ENCODE results near the gene SPATA24. TPM values are rescaled to one million over a fixed set of nuclear protein-coding genes. Genes with fewer than 3 reads are reported as not detected.

Gene SPATA24
- polyA plus RNA-seq, 1 donor from 2014 or later, result 6.7 TPM

DNA sequence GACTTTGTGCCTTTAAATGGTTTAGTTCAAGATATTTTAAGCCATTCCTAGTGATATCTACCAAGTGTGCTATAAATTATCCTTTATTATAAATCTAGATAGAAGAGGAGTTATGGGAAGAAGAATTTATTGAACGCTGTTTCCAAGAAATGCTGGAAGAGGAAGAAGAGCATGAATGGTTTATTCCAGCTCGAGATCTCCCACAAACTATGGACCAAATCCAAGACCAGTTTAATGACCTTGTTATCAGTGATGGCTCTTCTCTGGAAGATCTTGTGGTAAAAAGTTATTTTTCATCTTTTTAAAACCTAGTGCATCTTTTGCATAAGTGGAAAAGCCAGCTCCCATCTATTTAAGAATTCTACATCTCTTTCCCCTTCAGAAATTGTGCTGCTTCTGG, 39.4 kb downstream of the SPATA24 start:
- H3K4me2 ChIP-seq (ENCODE audit: low read length), result no peak overlapping the region
- TF ChIP-seq EZH2 (IDR thresholded peaks at IDR 0.05; ENCODE audit: borderline replicate concordance, insufficient read depth, low read length, poor library complexity, severe bottlenecking), result no peak
- TF ChIP-seq, protein P1, sequence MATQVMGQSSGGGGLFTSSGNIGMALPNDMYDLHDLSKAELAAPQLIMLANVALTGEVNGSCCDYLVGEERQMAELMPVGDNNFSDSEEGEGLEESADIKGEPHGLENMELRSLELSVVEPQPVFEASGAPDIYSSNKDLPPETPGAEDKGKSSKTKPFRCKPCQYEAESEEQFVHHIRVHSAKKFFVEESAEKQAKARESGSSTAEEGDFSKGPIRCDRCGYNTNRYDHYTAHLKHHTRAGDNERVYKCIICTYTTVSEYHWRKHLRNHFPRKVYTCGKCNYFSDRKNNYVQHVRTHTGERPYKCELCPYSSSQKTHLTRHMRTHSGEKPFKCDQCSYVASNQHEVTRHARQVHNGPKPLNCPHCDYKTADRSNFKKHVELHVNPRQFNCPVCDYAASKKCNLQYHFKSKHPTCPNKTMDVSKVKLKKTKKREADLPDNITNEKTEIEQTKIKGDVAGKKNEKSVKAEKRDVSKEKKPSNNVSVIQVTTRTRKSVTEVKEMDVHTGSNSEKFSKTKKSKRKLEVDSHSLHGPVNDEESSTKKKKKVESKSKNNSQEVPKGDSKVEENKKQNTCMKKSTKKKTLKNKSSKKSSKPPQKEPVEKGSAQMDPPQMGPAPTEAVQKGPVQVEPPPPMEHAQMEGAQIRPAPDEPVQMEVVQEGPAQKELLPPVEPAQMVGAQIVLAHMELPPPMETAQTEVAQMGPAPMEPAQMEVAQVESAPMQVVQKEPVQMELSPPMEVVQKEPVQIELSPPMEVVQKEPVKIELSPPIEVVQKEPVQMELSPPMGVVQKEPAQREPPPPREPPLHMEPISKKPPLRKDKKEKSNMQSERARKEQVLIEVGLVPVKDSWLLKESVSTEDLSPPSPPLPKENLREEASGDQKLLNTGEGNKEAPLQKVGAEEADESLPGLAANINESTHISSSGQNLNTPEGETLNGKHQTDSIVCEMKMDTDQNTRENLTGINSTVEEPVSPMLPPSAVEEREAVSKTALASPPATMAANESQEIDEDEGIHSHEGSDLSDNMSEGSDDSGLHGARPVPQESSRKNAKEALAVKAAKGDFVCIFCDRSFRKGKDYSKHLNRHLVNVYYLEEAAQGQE (IDR thresholded peaks at IDR 0.05; ENCODE audit: borderline replicate concordance), result no peak
- no peak for TF ChIP-seq RAD21 (conservative IDR thresholded peaks at IDR 0.05)
- TF ChIP-seq MXI1 (conservative IDR thresholded peaks at IDR 0.05; ENCODE audit: poor library complexity, severe bottlenecking), result no peak
- TF ChIP-seq EP300 (conservative IDR thresholded peaks at IDR 0.05; ENCODE audit: poor library complexity, severe bottlenecking), result no peak
- no peak for TF ChIP-seq SMC3 (conservative IDR thresholded peaks at IDR 0.05; ENCODE audit: poor library complexity)
- no peak for TF ChIP-seq TAF1 (IDR thresholded peaks at IDR 0.05; ENCODE audit: low read depth)
- no peak for TF ChIP-seq POLR2AphosphoS5 (IDR thresholded peaks at IDR 0.05)
- TF ChIP-seq, protein P2, sequence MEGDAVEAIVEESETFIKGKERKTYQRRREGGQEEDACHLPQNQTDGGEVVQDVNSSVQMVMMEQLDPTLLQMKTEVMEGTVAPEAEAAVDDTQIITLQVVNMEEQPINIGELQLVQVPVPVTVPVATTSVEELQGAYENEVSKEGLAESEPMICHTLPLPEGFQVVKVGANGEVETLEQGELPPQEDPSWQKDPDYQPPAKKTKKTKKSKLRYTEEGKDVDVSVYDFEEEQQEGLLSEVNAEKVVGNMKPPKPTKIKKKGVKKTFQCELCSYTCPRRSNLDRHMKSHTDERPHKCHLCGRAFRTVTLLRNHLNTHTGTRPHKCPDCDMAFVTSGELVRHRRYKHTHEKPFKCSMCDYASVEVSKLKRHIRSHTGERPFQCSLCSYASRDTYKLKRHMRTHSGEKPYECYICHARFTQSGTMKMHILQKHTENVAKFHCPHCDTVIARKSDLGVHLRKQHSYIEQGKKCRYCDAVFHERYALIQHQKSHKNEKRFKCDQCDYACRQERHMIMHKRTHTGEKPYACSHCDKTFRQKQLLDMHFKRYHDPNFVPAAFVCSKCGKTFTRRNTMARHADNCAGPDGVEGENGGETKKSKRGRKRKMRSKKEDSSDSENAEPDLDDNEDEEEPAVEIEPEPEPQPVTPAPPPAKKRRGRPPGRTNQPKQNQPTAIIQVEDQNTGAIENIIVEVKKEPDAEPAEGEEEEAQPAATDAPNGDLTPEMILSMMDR (IDR thresholded peaks at IDR 0.05; ENCODE audit: poor library complexity, severe bottlenecking), result no peak
- H3K27me3 ChIP-seq (ENCODE audit: insufficient read depth, low read depth, low read length), result no peaks in the 10 kb centered on the region
- H3K9ac ChIP-seq (ENCODE audit: low read length), result no peak overlapping the region
- H4K20me1 ChIP-seq (ENCODE audit: insufficient read depth), result no peaks in the 10 kb centered on the region
- H2AFZ ChIP-seq (ENCODE audit: low read depth, low read length), result no peak overlapping the region
- H3F3A ChIP-seq (ENCODE audit: insufficient read depth, low read length, poor library complexity, severe bottlenecking), result no peaks in the 10 kb centered on the region
- H3K79me2 ChIP-seq (replicated peaks; ENCODE audit: insufficient read depth, low read length), result peaks cover 21% of the 10 kb centered on the region
- no peaks in the 10 kb centered on the region for H3K9me2 ChIP-seq (ENCODE audit: insufficient read depth, low read length)
- no peaks in the 10 kb centered on the region for H3K9me3 ChIP-seq (ENCODE audit: low read length)
- H3K4me3 ChIP-seq (ENCODE audit: low read length), result no peak overlapping the region
- no peak overlapping the region for H3K27ac ChIP-seq (ENCODE audit: low read length)
- peaks cover 17% of the 10 kb centered on the region for H3K36me3 ChIP-seq (ENCODE audit: insufficient read depth, low read length)

DNA sequence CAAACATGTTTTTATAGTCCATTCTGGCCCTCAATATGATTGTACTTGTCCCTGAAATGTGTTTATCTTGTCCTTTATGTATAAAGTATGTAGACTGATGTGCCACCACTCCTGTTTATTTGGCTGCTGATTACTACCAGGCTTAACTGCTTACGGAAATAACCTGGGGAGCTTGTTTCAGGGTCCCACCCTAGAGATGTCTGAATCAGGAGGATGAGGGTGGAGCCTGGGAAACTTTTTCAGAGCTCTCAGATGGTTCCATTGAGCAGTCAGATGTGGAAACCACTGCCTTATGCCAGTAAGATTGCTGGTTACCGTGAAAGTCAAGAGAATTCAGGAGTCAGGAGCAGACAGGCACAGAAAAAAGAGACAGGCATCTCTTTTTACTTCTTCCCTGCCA, 40.0 kb downstream of the SPATA24 start:
- Histone ChIP-seq H3K9ac (ENCODE audit: low read length) (no peak overlapping the region), H3K9me2 (ENCODE audit: insufficient read depth, low read length) (no peaks in the 10 kb centered on the region), H3K79me2 (replicated peaks; ENCODE audit: insufficient read depth, low read length) (peaks cover 26% of the 10 kb centered on the region), H3K27me3 (ENCODE audit: insufficient read depth, low read depth, low read length) (no peaks in the 10 kb centered on the region), H3K4me2 (ENCODE audit: low read length) (no peak overlapping the region), H3K9me3 (ENCODE audit: low read length) (no peaks in the 10 kb centered on the region), H2AFZ (ENCODE audit: low read depth, low read length) (no peak overlapping the region), H3K27ac (ENCODE audit: low read length) (no peak overlapping the region), H3K36me3 (ENCODE audit: insufficient read depth, low read length) (peaks cover 17% of the 10 kb centered on the region), H3F3A (ENCODE audit: insufficient read depth, low read length, poor library complexity, severe bottlenecking) (no peaks in the 10 kb centered on the region), H4K20me1 (ENCODE audit: insufficient read depth) (no peaks in the 10 kb centered on the region), H3K4me3 (ENCODE audit: low read length) (no peak overlapping the region)
- no peak for TF ChIP-seq MXI1 (conservative IDR thresholded peaks at IDR 0.05; ENCODE audit: poor library complexity, severe bottlenecking)
- TF ChIP-seq, protein P1 (IDR thresholded peaks at IDR 0.05; ENCODE audit: borderline replicate concordance), result no peak
- no peak for TF ChIP-seq EP300 (conservative IDR thresholded peaks at IDR 0.05; ENCODE audit: poor library complexity, severe bottlenecking)
- no peak for TF ChIP-seq RAD21 (conservative IDR thresholded peaks at IDR 0.05)
- no peak for TF ChIP-seq TAF1 (IDR thresholded peaks at IDR 0.05; ENCODE audit: low read depth)
- no peak for TF ChIP-seq EZH2 (IDR thresholded peaks at IDR 0.05; ENCODE audit: borderline replicate concordance, insufficient read depth, low read length, poor library complexity, severe bottlenecking)
- TF ChIP-seq, protein P2 (IDR thresholded peaks at IDR 0.05; ENCODE audit: poor library complexity, severe bottlenecking), result no peak

All from neural cell (in vitro differentiated cells).